NCI-H128 (cell line): Measurements from ENCODE around the gene CDH23.

Source experiments
- DNase-seq: peaks from one replicate; lab custom pipeline; 2025; ENCODE audit not compliant: unreplicated experiment; lab: John Stamatoyannopoulos, UW

The CDH23 gene

GRCh38 chr10:71648254-71648932 is 251.7 kb downstream of the CDH23 start:
- DNase-seq: no peak

- DNase-seq: no peak
Measured at GRCh38 chr10:71648933-71649320, 252.2 kb downstream of the CDH23 start.

DNA sequence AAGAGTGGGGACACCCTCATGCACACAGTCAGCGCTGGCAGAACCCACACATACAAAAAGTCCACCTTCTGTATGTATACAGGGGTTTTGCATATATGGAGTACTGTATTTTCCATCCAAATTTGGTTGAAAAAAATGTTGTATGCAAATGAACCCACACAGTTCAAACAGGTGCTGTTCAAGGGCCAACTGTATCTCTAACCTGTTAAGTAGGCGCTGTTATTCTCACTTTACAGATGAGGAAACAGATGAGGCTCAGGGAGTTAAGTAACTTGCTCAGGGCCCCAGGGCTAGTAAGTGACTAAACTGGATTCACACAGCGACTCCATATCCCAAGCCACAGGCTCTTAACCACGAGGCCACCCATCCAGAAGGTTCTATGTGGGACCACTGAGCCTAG is 252.9 kb downstream of the CDH23 start:
- no peak for DNase-seq

- DNase-seq: no peak
Measured at GRCh38 chr10:71650397-71650796, 253.7 kb downstream of the CDH23 start.

DNA sequence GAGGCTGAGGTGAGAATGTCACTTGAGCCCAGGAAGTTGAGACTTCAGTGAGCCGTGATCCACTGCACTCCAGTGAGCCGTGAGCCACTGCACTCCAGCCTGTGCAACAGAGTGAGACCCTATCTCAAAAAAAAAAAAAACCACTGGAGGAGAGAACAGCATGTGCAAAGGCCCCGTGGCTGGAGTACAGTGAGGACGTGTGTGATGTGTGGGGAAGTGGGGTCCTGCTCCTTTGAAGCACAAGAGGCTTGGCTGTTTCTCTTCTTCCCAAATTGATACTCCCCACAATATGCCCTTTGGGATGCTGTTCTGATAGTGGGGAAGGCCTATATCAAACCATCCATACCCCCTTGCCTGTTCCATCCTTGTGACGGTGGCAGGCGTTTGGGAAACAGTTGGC is 254.7 kb downstream of the CDH23 start:
- no peak for DNase-seq

- DNase-seq: no peak
Measured at GRCh38 chr10:71651928-71652327, 255.2 kb downstream of the CDH23 start.

DNA sequence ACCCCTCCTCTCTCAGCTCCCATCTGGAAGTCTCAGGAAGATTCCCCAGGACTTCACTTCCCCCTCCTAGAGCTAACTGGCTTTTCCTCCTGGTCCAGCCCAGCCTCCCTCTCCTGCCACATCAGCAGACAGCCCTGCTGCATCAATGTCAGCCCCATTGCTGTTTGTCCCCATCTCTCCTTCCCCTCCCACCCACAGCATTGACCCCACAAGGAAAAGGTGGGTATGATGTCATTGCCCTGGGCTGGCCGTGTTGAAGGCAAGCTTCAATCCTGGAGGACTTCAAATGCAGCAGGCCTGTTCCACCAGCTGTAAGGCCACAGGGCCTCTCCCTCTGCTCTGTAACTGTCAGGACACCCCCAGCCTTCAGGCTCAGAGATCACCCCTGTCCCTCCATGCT is 256.3 kb downstream of the CDH23 start:
- no peak for DNase-seq

DNA sequence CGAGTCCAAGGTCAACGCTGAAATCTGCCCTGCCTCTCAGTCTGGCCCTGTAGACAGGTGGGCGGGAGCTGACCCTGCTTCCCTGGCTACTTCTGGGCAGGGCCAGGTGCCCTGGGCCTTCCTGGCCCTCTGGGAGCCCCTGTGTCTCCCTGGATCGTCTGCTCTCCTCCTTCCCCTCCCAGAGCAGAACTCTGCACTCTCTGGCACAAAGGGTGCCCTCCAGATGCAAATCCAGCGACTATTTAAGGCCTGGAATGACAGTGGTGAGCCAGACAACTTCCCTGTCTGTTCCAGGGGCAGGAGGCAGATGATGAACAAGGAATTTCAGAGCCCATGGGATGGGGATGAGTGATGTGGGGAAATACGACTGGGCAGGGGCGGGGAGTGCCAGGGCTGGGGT is 259.5 kb downstream of the CDH23 start:
- no peak for DNase-seq

- no peak for DNase-seq
Measured at GRCh38 chr10:71657604-71658466, 261.1 kb downstream of the CDH23 start.

DNA sequence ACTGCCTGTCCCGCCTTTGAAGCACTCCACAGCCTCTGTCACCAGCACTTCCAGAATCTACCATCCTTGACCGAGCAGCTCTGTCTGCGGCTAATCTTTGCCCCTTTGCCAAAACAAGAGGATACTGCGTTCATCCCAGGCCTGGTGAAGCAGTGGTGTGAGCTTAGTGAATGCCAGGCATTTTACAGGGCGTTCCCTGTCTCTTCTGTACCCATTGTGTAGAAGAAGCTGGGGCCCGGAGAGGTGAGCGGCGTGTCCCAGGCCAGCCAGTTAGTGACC is 261.7 kb downstream of the CDH23 start:
- no peak for DNase-seq

DNA sequence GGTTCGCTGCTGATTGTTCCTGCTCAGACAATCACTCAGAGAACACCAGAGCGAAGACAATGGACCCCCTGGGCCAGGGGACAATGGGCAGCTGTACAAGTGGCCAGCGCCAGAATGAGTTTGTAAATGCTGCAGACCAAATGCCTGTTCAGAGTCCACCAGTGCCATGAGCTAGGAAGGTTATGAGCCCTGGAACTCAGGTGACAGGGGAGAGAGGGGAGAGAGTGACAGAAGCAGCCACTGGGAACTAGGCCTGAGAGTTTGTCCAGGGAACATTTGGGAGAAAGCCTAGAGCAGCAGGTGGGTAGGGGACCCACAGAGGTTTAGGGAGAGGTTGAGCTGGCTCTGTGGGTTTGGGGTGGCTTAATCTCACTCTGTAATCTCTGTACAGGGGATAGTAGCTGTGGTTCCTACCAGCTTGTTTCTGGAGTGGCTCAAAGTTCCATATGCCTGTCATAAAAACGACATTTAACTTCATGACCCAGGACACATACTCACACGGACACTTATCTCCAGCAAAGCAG is 262.5 kb downstream of the CDH23 start:
- DNase-seq: no peak

DNA sequence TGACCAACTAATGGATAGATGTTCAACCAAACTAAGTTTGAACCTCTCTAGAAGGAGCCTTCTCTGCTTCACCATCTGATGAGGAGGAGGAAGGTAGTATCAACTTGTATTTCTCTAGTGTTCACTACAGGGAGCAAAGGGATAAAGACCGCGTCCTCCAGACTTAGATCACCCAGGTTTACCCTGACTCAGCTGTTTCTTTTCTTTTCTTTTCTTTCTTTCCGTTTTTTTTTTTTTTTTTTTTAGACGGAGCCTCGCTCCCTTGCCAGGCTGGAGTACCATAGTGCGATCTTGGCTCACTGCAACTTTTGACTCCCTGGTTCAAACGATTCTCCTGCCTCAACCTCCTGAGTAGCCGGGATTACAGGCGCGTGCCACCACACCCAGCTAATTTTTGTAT is 263.0 kb downstream of the CDH23 start:
- DNase-seq: no peak

DNA sequence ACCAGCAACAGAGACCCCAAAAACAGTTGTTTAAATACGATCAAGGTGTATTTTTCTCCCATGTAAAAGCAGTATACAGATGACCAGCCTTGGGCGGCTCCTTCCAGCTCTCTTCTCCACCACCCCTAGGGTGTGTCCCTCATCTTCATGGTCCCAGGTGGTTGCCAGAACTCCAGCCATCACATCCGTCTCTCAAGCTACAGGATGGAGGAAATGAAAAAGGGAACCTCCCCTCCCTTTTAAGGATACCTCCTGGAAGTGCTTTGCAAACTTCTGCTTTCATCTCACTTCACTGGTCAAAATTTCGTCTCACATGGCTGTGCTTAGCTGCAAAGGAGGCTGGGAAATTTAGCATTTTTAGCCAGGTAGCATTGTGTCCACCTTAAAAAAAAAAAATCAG is 263.6 kb downstream of the CDH23 start:
- DNase-seq: no peak

GRCh38 chr10:71661060-71661622 is 264.4 kb downstream of the CDH23 start:
- no peak for DNase-seq

GRCh38 chr10:71661779-71662336 is 265.1 kb downstream of the CDH23 start:
- no peak for DNase-seq

- DNase-seq: no peak
Measured at GRCh38 chr10:71663311-71663710, 266.6 kb downstream of the CDH23 start.

DNA sequence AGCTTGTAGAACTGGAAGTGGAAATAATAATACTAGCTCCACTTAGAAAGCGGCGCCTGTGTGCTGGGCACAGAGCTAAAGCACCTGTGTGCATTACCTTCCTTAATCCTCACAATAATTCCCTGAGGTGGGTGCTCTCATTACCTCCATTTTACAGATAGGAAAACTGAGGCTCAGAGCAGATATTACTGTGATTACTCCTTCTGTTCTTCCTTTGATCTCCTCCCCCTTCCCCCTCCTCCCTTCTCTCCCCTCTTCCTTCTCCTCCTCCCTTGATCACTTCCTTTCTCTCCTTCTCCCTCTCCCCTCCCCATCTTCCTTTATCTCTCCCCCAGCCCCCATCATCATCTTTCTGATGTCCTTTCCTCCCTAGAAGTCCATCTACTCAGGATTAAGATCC is 267.9 kb downstream of the CDH23 start:
- DNase-seq: no peak

GRCh38 chr10:71665456-71665855 is 268.7 kb downstream of the CDH23 start:
- DNase-seq: no peak

- DNase-seq: no peak
Measured at GRCh38 chr10:71666639-71667386, 270.1 kb downstream of the CDH23 start.

- DNase-seq: no peak
Measured at GRCh38 chr10:71667387-71667752, 270.6 kb downstream of the CDH23 start.
